ENCODE measurements around the gene LRPAP1.

The LRPAP1 gene

GRCh38 chr4:3502941-3503936, 29.0 kb downstream of the LRPAP1 start:
- Histone ChIP-seq H3F3A (ENCODE audit: low read depth) (no peaks in the 10 kb centered on the region), H3K9me2 (replicated peaks; ENCODE audit: low read depth, low read length) (no peaks in the 10 kb centered on the region), H3K79me2 (ENCODE audit: insufficient read depth, low read length) (no peaks in the 10 kb centered on the region), H3K4me2 (ENCODE audit: low read depth, low read length, poor library complexity, severe bottlenecking) (no peak overlapping the region), H3K9me3 (ENCODE audit: insufficient read depth, low read depth, low read length) (no peaks in the 10 kb centered on the region), H3K4me1 (ENCODE audit: insufficient read depth, low read length, poor library complexity, severe bottlenecking) (no peaks in the 10 kb centered on the region), H3K27me3 (ENCODE audit: insufficient read depth, low read length, poor library complexity, severe bottlenecking) (no peaks in the 10 kb centered on the region), H3K36me3 (ENCODE audit: insufficient read depth, low read length) (peaks cover 8% of the 10 kb centered on the region; the same call in 1 of the 2 replicates), H2AFZ (ENCODE audit: low read length) (no peak overlapping the region), H4K20me1 (ENCODE audit: insufficient read depth, low read length, poor library complexity, severe bottlenecking) (no peaks in the 10 kb centered on the region), H3K9ac (ENCODE audit: low read depth, low read length, poor library complexity, severe bottlenecking) (no peak overlapping the region), H3K4me3 (ENCODE audit: low read length, poor library complexity, severe bottlenecking) (no peak overlapping the region)
- TF ChIP-seq EZH2phosphoT487 (IDR thresholded peaks at IDR 0.05; ENCODE audit: borderline replicate concordance): no peak
- TF ChIP-seq, protein P1, sequence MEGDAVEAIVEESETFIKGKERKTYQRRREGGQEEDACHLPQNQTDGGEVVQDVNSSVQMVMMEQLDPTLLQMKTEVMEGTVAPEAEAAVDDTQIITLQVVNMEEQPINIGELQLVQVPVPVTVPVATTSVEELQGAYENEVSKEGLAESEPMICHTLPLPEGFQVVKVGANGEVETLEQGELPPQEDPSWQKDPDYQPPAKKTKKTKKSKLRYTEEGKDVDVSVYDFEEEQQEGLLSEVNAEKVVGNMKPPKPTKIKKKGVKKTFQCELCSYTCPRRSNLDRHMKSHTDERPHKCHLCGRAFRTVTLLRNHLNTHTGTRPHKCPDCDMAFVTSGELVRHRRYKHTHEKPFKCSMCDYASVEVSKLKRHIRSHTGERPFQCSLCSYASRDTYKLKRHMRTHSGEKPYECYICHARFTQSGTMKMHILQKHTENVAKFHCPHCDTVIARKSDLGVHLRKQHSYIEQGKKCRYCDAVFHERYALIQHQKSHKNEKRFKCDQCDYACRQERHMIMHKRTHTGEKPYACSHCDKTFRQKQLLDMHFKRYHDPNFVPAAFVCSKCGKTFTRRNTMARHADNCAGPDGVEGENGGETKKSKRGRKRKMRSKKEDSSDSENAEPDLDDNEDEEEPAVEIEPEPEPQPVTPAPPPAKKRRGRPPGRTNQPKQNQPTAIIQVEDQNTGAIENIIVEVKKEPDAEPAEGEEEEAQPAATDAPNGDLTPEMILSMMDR (conservative IDR thresholded peaks at IDR 0.05; ENCODE audit: low read length): no peak

GRCh38 chr4:3501825-3502425, 30.3 kb downstream of the LRPAP1 start:
- Histone ChIP-seq H2AFZ (ENCODE audit: low read length) (no peak overlapping the region), H3K4me3 (ENCODE audit: low read length, poor library complexity, severe bottlenecking) (no peak overlapping the region), H3K4me2 (ENCODE audit: low read depth, low read length, poor library complexity, severe bottlenecking) (no peak overlapping the region), H4K20me1 (ENCODE audit: insufficient read depth, low read length, poor library complexity, severe bottlenecking) (no peaks in the 10 kb centered on the region), H3K79me2 (ENCODE audit: insufficient read depth, low read length) (no peaks in the 10 kb centered on the region), H3K4me1 (ENCODE audit: insufficient read depth, low read length, poor library complexity, severe bottlenecking) (no peaks in the 10 kb centered on the region), H3K36me3 (ENCODE audit: insufficient read depth, low read length) (peaks cover 8% of the 10 kb centered on the region; the same call in 1 of the 2 replicates), H3K9me2 (replicated peaks; ENCODE audit: low read depth, low read length) (no peaks in the 10 kb centered on the region), H3K9ac (ENCODE audit: low read depth, low read length, poor library complexity, severe bottlenecking) (no peak overlapping the region), H3K27me3 (ENCODE audit: insufficient read depth, low read length, poor library complexity, severe bottlenecking) (no peaks in the 10 kb centered on the region), H3K9me3 (ENCODE audit: insufficient read depth, low read depth, low read length) (no peaks in the 10 kb centered on the region), H3F3A (ENCODE audit: low read depth) (no peaks in the 10 kb centered on the region)
- TF ChIP-seq, protein P1 (conservative IDR thresholded peaks at IDR 0.05; ENCODE audit: low read length): no peak
- no peak for TF ChIP-seq EZH2phosphoT487 (IDR thresholded peaks at IDR 0.05; ENCODE audit: borderline replicate concordance)

GRCh38 chr4:3501126-3501824, 30.9 kb downstream of the LRPAP1 start:
- Histone ChIP-seq H3K9ac (ENCODE audit: low read depth, low read length, poor library complexity, severe bottlenecking) (no peak overlapping the region), H3F3A (ENCODE audit: low read depth) (no peaks in the 10 kb centered on the region), H3K9me3 (ENCODE audit: insufficient read depth, low read depth, low read length) (no peaks in the 10 kb centered on the region), H2AFZ (ENCODE audit: low read length) (no peak overlapping the region), H3K79me2 (ENCODE audit: insufficient read depth, low read length) (no peaks in the 10 kb centered on the region), H3K9me2 (replicated peaks; ENCODE audit: low read depth, low read length) (no peaks in the 10 kb centered on the region), H3K36me3 (ENCODE audit: insufficient read depth, low read length) (peaks cover 8% of the 10 kb centered on the region; the same call in 1 of the 2 replicates), H3K4me1 (ENCODE audit: insufficient read depth, low read length, poor library complexity, severe bottlenecking) (no peaks in the 10 kb centered on the region), H3K4me2 (ENCODE audit: low read depth, low read length, poor library complexity, severe bottlenecking) (no peak overlapping the region), H4K20me1 (ENCODE audit: insufficient read depth, low read length, poor library complexity, severe bottlenecking) (no peaks in the 10 kb centered on the region), H3K4me3 (ENCODE audit: low read length, poor library complexity, severe bottlenecking) (no peak overlapping the region), H3K27me3 (ENCODE audit: insufficient read depth, low read length, poor library complexity, severe bottlenecking) (no peaks in the 10 kb centered on the region)
- TF ChIP-seq, protein P1 (conservative IDR thresholded peaks at IDR 0.05; ENCODE audit: low read length): no peak
- no peak for TF ChIP-seq EZH2phosphoT487 (IDR thresholded peaks at IDR 0.05; ENCODE audit: borderline replicate concordance)
